Parathyroid adenoma (tissue), 2 donors: ENCODE measurements around the gene ANXA10.

Source experiments
- H2AFZ ChIP-seq: fragments of 300-600 bp; sonication (generic); one replicate; pipeline ENCODE4 v1.7.0; 2017; ENCODE audit warnings: antibody characterized with exemption, mild to moderate bottlenecking
- H3K27ac ChIP-seq: fragments of 300-600 bp; sonication (generic); one replicate; pipeline ENCODE4 v1.7.0; 2017
- H3K27me3 ChIP-seq: fragments of 300-600 bp; sonication (generic); one replicate; pipeline ENCODE4 v1.7.0; 2017; ENCODE audit warnings: low read length; ENCODE audit not compliant: control insufficient read depth, insufficient read depth
- H3K36me3 ChIP-seq: fragments of 300-600 bp; sonication (generic); one replicate; pipeline ENCODE4 v1.7.0; 2017; ENCODE audit warnings: low read length; ENCODE audit not compliant: control insufficient read depth, insufficient read depth
- H3K4me1 ChIP-seq: fragments of 300-600 bp; sonication (generic); one replicate; pipeline ENCODE4 v1.7.0; 2017; ENCODE audit warnings: control low read depth
- H3K4me2 ChIP-seq: fragments of 300-600 bp; sonication (generic); one replicate; pipeline ENCODE4 v1.7.0; 2017; ENCODE audit warnings: low read length
- H3K4me3 ChIP-seq: fragments of 300-600 bp; sonication (generic); one replicate; pipeline ENCODE4 v1.7.0; 2017; ENCODE audit warnings: low read depth, low read length
- H3K79me2 ChIP-seq: fragments of 300-600 bp; sonication (generic); one replicate; pipeline ENCODE4 v1.7.0; 2017; ENCODE audit warnings: control low read depth
- H3K9ac ChIP-seq: fragments of 300-600 bp; sonication (generic); one replicate; pipeline ENCODE4 v1.7.0; 2017; ENCODE audit warnings: mild to moderate bottlenecking
- H3K9me3 ChIP-seq: fragments of 300-600 bp; sonication (generic); one replicate; pipeline ENCODE4 v1.7.0; 2017; ENCODE audit warnings: low read length; ENCODE audit not compliant: control insufficient read depth
- CTCF ChIP-seq: fragments of 300-600 bp; sonication (generic); IDR thresholded peaks from one replicate; pipeline ENCODE4 v1.7.0; 2017; ENCODE audit warnings: antibody characterized with exemption, mild to moderate bottlenecking
- donor health status: primary hyperparathyroidism.

ANXA10 gene

GRCh38 chr4:168221301-168221700 is 129.0 kb downstream of the ANXA10 start:
- no peaks in the 10 kb centered on the region for H3K4me1 ChIP-seq
- no peak for TF ChIP-seq CTCF
- H2AFZ ChIP-seq = no peak overlapping the region
- no peak overlapping the region for H3K27ac ChIP-seq
- H3K36me3 ChIP-seq = no peaks in the 10 kb centered on the region
- H3K9ac ChIP-seq = no peak overlapping the region
- H3K27me3 ChIP-seq = no peaks in the 10 kb centered on the region
- no peak overlapping the region for H3K4me2 ChIP-seq
- no peaks in the 10 kb centered on the region for H3K79me2 ChIP-seq
- no peaks in the 10 kb centered on the region for H3K9me3 ChIP-seq
- H3K4me3 ChIP-seq = no peak overlapping the region
